Activated T-helper 1 cell treated with anti-CD3 and anti-CD28 coated beads, Interleukin-12 subunit alpha, Interleukin-12 subunit beta, Interleukin-2, Interleukin-4 antibody, amounts not matched to agents 30 ng/mL and 10 ng/mL and 1 ng/mL, durations not matched to agents 14 hours and 24 hours and 36 hours (primary cell): ENCODE results near the gene ARMC8. TPM values are rescaled to one million over a fixed set of nuclear protein-coding genes. Genes with fewer than 3 reads are reported as not detected.
"Not testable (repeated sequence)": the region's sequence is repeated elsewhere in the genome, so short reads cannot be mapped to it uniquely, and the experiment has no call there.

Source experiments
- DNase-seq: peaks from one replicate; pipeline ENCODE4 v3.0.0; 2021; ENCODE audit warnings: low spot score
- H3K27ac Mint-ChIP-seq: one replicate; pipeline ENCODE4 v1.8.0; 2021; ENCODE audit warnings: mild to moderate bottlenecking, mixed read lengths
- H3K27me3 Mint-ChIP-seq: one replicate; pipeline ENCODE4 v1.8.0; 2022; ENCODE audit warnings: mild to moderate bottlenecking, moderate library complexity, mixed read lengths; ENCODE audit not compliant: insufficient read depth
- H3K36me3 Mint-ChIP-seq: one replicate; pipeline ENCODE4 v1.8.0; 2021; ENCODE audit warnings: low read depth, mixed read lengths
- H3K4me1 Mint-ChIP-seq: one replicate; pipeline ENCODE4 v1.8.0; 2021; ENCODE audit warnings: low read depth, mixed read lengths
- H3K4me3 Mint-ChIP-seq: one replicate; pipeline ENCODE4 v1.8.0; 2021; ENCODE audit warnings: mild to moderate bottlenecking, moderate library complexity, mixed read lengths
- H3K9me3 Mint-ChIP-seq: one replicate; pipeline ENCODE4 v1.8.0; 2021; ENCODE audit warnings: mixed read lengths
- intact Hi-C: fragments of 100-400 bp; cut with micrococcal nuclease; formaldehyde crosslinking; loops from one replicate; pipeline ENCODE4 v1.15.1; 2024
- total RNA-seq: library from RNA; stranded (reverse); gene quantifications from 2 replicates; pipeline ENCODE4 v1.2.3, GENCODE V29; 2022

ARMC8 gene, protein sequence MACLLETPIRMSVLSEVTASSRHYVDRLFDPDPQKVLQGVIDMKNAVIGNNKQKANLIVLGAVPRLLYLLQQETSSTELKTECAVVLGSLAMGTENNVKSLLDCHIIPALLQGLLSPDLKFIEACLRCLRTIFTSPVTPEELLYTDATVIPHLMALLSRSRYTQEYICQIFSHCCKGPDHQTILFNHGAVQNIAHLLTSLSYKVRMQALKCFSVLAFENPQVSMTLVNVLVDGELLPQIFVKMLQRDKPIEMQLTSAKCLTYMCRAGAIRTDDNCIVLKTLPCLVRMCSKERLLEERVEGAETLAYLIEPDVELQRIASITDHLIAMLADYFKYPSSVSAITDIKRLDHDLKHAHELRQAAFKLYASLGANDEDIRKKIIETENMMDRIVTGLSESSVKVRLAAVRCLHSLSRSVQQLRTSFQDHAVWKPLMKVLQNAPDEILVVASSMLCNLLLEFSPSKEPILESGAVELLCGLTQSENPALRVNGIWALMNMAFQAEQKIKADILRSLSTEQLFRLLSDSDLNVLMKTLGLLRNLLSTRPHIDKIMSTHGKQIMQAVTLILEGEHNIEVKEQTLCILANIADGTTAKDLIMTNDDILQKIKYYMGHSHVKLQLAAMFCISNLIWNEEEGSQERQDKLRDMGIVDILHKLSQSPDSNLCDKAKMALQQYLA
- 42.9 and 54.3 TPM in 2 replicates for total RNA-seq

DNA sequence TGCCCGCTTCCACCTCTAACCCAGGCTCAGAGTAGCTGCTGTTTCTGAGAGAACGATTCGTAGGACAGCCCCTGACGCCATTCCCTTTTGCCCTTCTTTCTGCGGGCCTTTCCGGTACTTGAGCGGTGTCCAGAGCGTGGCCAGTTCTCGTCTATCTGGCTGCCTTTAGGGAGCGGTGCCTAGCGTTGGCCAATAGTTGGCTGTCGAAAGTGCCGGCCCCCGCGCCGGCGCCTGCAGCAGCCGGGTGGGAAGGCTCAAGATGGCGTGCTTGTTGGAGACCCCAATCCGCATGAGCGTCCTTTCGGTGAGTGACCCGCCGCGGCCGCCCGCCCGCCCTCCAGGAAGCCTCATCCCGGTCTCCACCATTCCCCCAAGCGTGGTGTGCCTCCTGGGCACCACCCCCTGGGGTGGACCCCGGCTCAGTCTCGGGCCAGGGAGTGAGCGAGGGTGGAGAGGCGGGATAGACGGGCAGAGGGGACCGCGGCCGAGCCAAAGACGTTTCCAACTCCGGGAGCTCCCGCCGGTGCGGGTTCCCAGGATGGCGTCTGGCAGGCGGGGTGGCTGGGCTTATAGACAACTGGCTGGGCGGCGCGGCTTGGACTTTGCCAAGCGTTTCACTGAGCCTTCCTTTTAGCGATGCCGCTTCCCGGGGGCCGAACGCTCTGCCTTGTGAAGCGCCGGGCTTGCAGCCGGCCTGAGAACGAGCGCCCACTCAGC, at the start of gene ARMC8:
TSS of gene ARMC8 (plus strand) at position 6 of the 717 bp plus-strand sequence. CDS start at position 260, 254 bp downstream.
- intact Hi-C loops = loop anchor here (1.0 to 5.0 kb wide), 13 partner anchors 13 to 1990 kb away; partner anchors contain the start of genes CEP70, COPB2, DBR1 and ESYT3
- Mint-ChIP-seq H3K27me3 (peaks cover 5% of the 10 kb centered on the region), H3K27ac (peak within 1 kb of the TSS; percentile 89), H3K9me3 (no peaks in the 10 kb centered on the region), H3K4me1 (peaks cover 38% of the 10 kb centered on the region), H3K36me3 (peaks cover 11% of the 10 kb centered on the region), H3K4me3 (peak within 1 kb of the TSS; percentile 95)
- no peak for DNase-seq

DNA sequence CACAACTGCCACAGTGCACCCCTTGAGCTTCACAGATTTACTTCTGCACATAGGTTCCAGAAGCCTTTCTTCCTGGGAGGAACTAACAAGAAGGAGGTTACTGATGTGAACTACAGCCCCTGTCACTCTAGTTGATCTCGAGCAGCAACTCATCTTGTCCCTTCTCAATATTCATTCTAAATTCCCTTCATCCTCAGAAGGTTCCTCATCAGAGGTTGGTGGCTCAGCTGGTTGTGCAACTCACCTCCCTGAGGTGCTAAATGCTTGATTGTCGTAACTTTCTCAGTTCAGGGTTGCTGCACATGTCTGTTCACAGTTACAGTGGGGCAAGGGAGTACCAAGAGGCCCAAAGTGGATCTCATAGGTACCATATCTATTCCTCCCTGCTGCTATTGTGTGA, 49.2 kb upstream of the ARMC8 start:
- Mint-ChIP-seq H3K36me3 (no peaks in the 10 kb centered on the region), H3K4me1 (no peaks in the 10 kb centered on the region), H3K9me3 (no peaks in the 10 kb centered on the region), H3K4me3 (no peak overlapping the region), H3K27me3 (peaks cover 28% of the 10 kb centered on the region), H3K27ac (no peak overlapping the region)
- intact Hi-C loops = no loop called here
- no peak for DNase-seq

DNA sequence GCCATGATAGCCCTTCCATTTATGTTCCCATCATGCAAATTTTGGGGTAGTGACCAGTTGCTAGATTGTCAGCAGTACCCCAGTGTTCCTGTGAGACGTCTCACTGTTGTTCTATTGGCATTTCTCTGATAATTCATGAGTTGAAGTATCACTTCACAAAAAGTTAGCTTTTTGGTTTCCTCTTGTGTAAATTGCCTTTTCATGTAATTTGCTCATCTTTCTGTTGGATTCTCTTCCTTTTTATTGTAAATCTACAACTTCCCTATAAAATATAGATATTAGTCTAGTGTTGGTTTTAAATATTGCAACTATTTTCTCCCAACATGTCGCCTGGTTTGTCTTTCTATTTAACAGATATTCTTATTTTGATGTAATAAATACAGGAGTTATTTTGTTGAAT, 47.4 kb upstream of the ARMC8 start:
- H3K4me1 Mint-ChIP-seq = no peaks in the 10 kb centered on the region
- H3K4me3 Mint-ChIP-seq = no peak overlapping the region
- intact Hi-C loops = no loop called here
- peaks cover 29% of the 10 kb centered on the region for H3K27me3 Mint-ChIP-seq
- H3K36me3 Mint-ChIP-seq = no peaks in the 10 kb centered on the region
- no peak for DNase-seq
- no peak overlapping the region for H3K27ac Mint-ChIP-seq
- no peaks in the 10 kb centered on the region for H3K9me3 Mint-ChIP-seq

DNA sequence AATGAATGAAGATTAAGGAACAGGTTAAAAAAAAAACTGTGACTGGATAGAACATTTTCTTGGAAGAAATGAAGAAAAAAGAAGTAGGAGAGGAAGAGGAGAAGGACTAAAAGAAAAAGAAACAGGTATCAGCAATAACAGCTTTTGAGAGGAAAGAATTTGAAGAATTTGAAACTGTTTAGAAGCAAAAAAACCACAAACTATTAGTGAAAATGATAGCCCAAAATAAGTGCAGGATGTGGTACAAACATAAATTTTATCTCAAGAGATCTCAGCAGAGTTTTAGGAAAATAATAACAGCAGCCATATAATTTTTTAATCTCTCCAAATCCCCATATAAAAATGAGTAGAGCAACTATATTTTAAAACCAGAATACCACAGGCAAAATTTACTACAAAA, 46.2 kb upstream of the ARMC8 start:
- H3K36me3 Mint-ChIP-seq = no peaks in the 10 kb centered on the region
- no peaks in the 10 kb centered on the region for H3K4me1 Mint-ChIP-seq
- peaks cover 26% of the 10 kb centered on the region for H3K27me3 Mint-ChIP-seq
- intact Hi-C loops = no loop called here
- no peak for DNase-seq
- H3K9me3 Mint-ChIP-seq = no peaks in the 10 kb centered on the region
- H3K4me3 Mint-ChIP-seq = no peak overlapping the region
- H3K27ac Mint-ChIP-seq = no peak overlapping the region

DNA sequence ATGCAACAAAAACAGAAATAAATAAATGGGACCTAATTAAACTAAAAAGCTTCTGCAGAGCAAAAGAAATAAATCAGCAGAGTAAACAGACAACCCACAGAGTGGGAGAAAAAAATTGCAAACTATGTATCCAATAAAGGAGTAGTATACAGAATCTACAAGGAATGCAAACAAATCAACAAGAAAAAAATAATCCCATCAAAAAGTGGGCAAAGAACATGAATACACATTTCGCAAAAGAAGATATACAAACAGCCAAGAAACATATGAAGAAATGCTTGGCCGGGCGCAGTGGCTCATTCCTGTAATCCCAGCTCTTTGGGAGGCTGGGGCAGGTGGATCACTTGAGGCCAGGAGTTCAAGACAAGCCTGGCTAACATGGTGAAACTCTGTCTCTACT, 44.9 kb upstream of the ARMC8 start:
- H3K9me3 Mint-ChIP-seq, intact Hi-C loops, H3K27ac Mint-ChIP-seq, DNase-seq, H3K4me1 Mint-ChIP-seq, H3K36me3 Mint-ChIP-seq, H3K4me3 Mint-ChIP-seq: not testable (repeated sequence)
- H3K27me3 Mint-ChIP-seq = peaks cover 23% of the 10 kb centered on the region

DNA sequence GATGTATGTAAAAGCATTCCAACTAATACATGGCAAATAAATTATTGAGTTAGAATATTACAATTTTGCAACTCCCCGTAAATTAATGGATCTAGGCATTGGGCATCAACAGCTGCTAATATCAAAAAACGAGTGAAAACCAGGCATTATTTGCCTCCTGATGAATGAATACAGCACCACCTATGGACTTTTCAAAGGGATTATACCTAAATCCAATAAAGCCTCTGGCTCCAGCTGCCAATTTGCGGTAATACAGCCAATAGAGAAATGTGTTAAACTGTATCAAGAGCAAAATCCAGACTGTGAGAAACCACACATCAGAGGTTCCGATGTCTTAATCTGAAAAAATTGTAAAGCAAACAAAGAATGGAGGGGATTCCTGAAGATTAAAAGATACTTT, 38.6 kb upstream of the ARMC8 start:
- DNase-seq = no peak
- H3K36me3 Mint-ChIP-seq = no peaks in the 10 kb centered on the region
- no peaks in the 10 kb centered on the region for H3K4me1 Mint-ChIP-seq
- intact Hi-C loops = no loop called here
- peaks cover 2% of the 10 kb centered on the region for H3K9me3 Mint-ChIP-seq
- peaks cover 12% of the 10 kb centered on the region for H3K27me3 Mint-ChIP-seq
- no peak overlapping the region for H3K4me3 Mint-ChIP-seq
- H3K27ac Mint-ChIP-seq = no peak overlapping the region

DNA sequence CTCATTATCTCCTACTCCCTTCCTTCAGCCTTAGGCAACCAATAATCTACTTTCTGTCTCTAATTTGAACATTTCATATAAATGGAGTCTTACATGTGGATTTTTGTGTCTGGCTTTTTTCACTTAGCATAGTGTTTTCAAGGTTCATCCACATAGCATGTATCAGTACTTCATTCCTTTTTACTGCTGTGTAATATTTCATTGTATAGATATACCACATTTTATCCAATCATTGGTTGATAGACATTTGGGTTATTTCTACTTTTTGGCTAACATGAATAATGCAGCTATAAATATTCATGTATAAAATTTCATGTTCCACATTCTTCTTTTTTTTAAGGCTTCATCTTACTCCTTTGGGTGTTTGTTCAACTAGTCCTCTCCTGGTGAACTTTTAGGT, 32.6 kb upstream of the ARMC8 start:
- no peak for DNase-seq
- Mint-ChIP-seq H3K27ac (no peak overlapping the region), H3K27me3 (peaks cover 6% of the 10 kb centered on the region), H3K4me3 (no peak overlapping the region), H3K4me1 (no peaks in the 10 kb centered on the region), H3K9me3 (peaks cover 13% of the 10 kb centered on the region), H3K36me3 (no peaks in the 10 kb centered on the region)
- intact Hi-C loops = no loop called here

DNA sequence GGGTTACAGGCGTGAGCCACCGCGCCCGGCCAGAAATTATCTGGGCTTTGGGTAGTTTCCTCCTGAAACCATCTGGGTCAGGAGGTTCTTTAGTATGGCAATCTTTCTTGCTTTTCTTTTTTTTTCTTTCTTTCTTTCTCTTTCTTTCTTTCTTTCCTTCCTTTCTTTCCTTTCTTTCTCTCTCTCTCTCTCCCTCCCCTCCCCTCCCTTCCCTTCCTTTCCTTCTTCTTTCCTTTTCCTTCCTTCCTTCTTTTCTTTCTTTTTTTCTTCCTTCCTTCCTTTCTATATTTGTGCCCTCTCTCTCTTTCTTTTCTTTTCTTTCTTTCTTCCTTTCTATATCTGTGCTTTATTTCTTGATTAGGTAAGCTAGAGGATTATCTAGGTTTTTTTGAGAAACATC, 29.4 kb upstream of the ARMC8 start:
- Mint-ChIP-seq H3K36me3 (peaks cover 11% of the 10 kb centered on the region), H3K27me3 (peaks cover 4% of the 10 kb centered on the region), H3K9me3 (peaks cover 13% of the 10 kb centered on the region), H3K4me1 (no peaks in the 10 kb centered on the region), H3K27ac (no peak overlapping the region), H3K4me3 (no peak overlapping the region)
- no peak for DNase-seq
- intact Hi-C loops = no loop called here

DNA sequence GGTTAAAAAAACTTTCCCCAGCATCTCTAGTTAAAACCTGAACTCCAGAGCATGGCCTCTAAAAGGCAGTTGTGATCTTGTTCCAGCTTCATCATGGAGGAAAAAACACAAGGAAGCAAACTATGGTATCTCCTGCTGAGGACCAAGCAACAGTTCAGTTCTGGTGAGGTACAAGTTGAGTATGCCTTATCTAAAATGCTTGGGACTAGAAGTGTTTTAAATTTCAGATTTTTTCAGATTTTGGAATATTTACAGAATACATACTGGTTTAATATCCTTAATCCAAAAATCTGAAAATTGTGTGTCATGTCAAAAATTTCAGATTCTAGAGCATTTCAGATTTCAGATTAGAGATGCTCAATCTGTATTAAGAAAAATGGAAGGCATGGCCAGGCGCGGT, 22.0 kb upstream of the ARMC8 start:
- H3K27ac Mint-ChIP-seq = no peak overlapping the region
- H3K9me3 Mint-ChIP-seq = no peaks in the 10 kb centered on the region
- no peaks in the 10 kb centered on the region for H3K27me3 Mint-ChIP-seq
- H3K36me3 Mint-ChIP-seq = peaks cover 43% of the 10 kb centered on the region
- no peak overlapping the region for H3K4me3 Mint-ChIP-seq
- intact Hi-C loops = no loop called here
- no peaks in the 10 kb centered on the region for H3K4me1 Mint-ChIP-seq
- no peak for DNase-seq

DNA sequence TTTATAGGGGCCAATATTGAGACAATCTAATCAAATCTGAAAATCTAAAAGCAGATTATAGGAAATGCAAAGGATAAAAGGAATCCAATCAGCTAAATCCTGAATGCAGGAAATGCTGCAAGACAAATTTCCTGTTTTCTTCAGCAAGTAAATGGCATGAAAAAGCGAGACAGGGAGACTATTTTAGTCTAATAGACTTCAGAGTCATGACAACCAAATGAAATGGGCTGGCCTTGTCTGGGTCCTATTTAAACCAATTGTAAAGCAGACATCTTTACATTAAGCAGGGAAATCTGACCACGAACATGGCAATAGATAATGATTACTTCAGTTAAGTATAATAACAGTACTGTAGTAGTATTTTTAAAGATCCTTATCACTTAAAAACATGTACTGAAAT, 14.5 kb upstream of the ARMC8 start:
- H3K36me3 Mint-ChIP-seq = peaks cover 22% of the 10 kb centered on the region
- H3K27ac Mint-ChIP-seq = peak overlapping the region; percentile 44
- H3K4me3 Mint-ChIP-seq = peak overlapping the region; percentile 49
- DNase-seq = no peak
- intact Hi-C loops = loop anchor here (5.0 kb wide), 3 partner anchors 420 to 1170 kb away; partner anchors contain the start of genes CEP70, MRPS22 and PIK3CB
- H3K9me3 Mint-ChIP-seq = no peaks in the 10 kb centered on the region
- peaks cover 42% of the 10 kb centered on the region for H3K4me1 Mint-ChIP-seq
- H3K27me3 Mint-ChIP-seq = no peaks in the 10 kb centered on the region

DNA sequence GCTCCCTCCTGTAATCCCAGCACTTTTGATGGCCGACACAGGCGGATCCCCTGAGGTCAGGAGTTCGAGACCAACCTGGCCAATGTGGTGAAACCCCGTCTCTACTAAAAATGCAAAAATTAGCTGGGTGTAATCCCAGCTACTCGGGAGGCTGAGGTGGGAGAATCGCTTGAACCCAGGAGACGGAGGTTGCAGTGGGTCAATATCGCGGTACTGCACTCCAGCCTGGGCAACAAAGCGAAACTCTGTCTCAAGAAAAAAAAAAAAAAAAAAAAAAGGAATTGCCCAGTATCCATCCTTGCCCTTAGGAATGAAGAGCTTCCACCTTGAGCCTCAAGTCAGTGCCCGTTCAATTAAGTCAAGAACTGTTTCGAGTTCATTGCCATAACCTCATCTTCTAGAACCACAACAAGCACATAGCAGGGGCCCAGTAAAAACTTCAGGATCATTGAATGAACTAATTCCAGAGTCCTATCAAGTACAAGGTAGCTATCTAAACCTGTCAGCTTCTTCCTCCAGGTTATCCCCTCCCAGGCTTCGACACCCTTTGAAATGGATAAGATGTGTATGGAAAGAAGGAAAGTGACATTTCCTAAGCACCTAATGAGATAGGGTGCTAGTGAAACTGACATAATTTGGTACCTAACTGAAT, 13.2 kb upstream of the ARMC8 start:
- Mint-ChIP-seq H3K4me1 (peaks cover 42% of the 10 kb centered on the region), H3K9me3 (no peaks in the 10 kb centered on the region), H3K27ac (peak overlapping the region; percentile 94), H3K4me3 (peak overlapping the region; percentile 98), H3K27me3 (peaks cover 3% of the 10 kb centered on the region), H3K36me3 (peaks cover 19% of the 10 kb centered on the region)
- intact Hi-C loops = loop anchor here (1.0 to 5.0 kb wide), 6 partner anchors 13 to 1215 kb away; partner anchors contain the start of genes ARMC8, CEP70, COPB2 and MRPS22
- no peak for DNase-seq

DNA sequence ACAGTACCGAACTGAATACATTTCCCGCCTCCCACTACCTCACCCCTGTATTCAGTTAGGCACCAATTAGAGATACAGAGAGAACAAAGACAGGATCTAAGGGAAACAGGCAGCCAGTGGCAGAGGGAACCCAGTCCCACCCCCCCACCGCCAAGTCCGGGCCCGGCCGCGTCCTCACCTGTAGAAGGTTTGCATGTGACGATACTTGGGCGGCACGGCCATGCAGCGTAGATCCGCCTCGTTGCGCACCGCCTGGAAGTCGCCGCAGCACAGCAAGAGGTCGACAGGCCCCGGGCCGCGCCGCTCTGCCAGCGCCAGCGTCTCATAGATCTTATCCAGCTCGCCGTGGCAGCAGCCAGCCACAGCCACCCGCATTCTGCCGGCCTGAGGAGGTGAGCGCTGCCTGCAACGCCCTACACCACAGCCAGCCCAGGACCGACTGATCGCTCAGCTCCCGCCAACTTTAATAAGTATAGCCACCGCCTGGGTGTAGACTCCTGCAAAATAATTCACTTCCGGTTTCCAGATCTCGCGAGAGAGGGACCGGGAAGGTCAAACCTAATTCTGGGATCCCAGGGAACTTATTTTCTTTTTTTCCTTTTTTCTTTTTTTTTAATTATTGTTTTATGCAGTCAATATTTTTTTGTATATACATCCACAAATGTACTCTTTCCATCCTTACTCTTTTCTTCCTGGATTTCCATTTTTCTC, 12.5 kb upstream of the ARMC8 start, which contains the start of gene DBR1:
TSS of gene DBR1 (minus strand) at position 501 of the 711 bp plus-strand sequence. CDS start at position 375, 126 bp downstream.
- H3K36me3 Mint-ChIP-seq = peaks cover 18% of the 10 kb centered on the region
- intact Hi-C loops = loop anchor here (1.0 to 5.0 kb wide), 6 partner anchors 13 to 1215 kb away; partner anchors contain the start of genes ARMC8, CEP70, COPB2 and MRPS22
- peak within 1 kb of the TSS; percentile 94 for H3K27ac Mint-ChIP-seq
- peaks cover 42% of the 10 kb centered on the region for H3K4me1 Mint-ChIP-seq
- H3K9me3 Mint-ChIP-seq = no peaks in the 10 kb centered on the region
- H3K4me3 Mint-ChIP-seq = peak within 1 kb of the TSS; percentile 98
- DNase-seq = peak; percentile 68
- H3K27me3 Mint-ChIP-seq = peaks cover 7% of the 10 kb centered on the region
